ENCODE data around the gene EFCAB9.
A peak's percentile ranks its signal among the peaks of the same experiment; 100 is the strongest.

Gene EFCAB9

GRCh38 chr5:172166030-172166826, 27.7 kb upstream of the EFCAB9 start:
- DNase-seq (ENCODE audit: low read depth): no peak

GRCh38 chr5:172167895-172168294, 26.1 kb upstream of the EFCAB9 start:
- no peak for DNase-seq (ENCODE audit: low read depth)

GRCh38 chr5:172168311-172168710, 25.7 kb upstream of the EFCAB9 start:
- DNase-seq (ENCODE audit: low read depth): no peak

- DNase-seq (ENCODE audit: low read depth): no peak
Observed at GRCh38 chr5:172169216-172169615, 24.8 kb upstream of the EFCAB9 start.

- DNase-seq (ENCODE audit: low read depth): no peak
Observed at GRCh38 chr5:172170251-172170701, 23.7 kb upstream of the EFCAB9 start.

GRCh38 chr5:172171118-172171517, 22.9 kb upstream of the EFCAB9 start:
- no peak for DNase-seq (ENCODE audit: low read depth)

GRCh38 chr5:172172912-172173563, 20.9 kb upstream of the EFCAB9 start:
- no peak for DNase-seq (ENCODE audit: low read depth)

GRCh38 chr5:172173564-172174153, 20.3 kb upstream of the EFCAB9 start:
- no peak for DNase-seq (ENCODE audit: low read depth)

- peak; percentile 90 for DNase-seq (ENCODE audit: low read depth)
Observed at GRCh38 chr5:172175263-172175719, 18.7 kb upstream of the EFCAB9 start.

- no peak for DNase-seq (ENCODE audit: low read depth)
Observed at GRCh38 chr5:172177176-172177575, 16.8 kb upstream of the EFCAB9 start.

- no peak for DNase-seq (ENCODE audit: low read depth)
Observed at GRCh38 chr5:172178301-172178987, 15.5 kb upstream of the EFCAB9 start.

- DNase-seq (ENCODE audit: low read depth): no peak
Observed at GRCh38 chr5:172178991-172179989, 14.7 kb upstream of the EFCAB9 start.

- no peak for DNase-seq (ENCODE audit: low read depth)
Observed at GRCh38 chr5:172180936-172181335, 13.0 kb upstream of the EFCAB9 start.

- no peak for DNase-seq (ENCODE audit: low read depth)
Observed at GRCh38 chr5:172182291-172182690, 11.7 kb upstream of the EFCAB9 start.

- no peak for DNase-seq (ENCODE audit: low read depth)
Observed at GRCh38 chr5:172183881-172184280, 10.1 kb upstream of the EFCAB9 start.

GRCh38 chr5:172185096-172185461, 8.9 kb upstream of the EFCAB9 start:
- no peak for DNase-seq (ENCODE audit: low read depth)

- no peak for DNase-seq (ENCODE audit: low read depth)
Observed at GRCh38 chr5:172186114-172186695, 7.8 kb upstream of the EFCAB9 start.

GRCh38 chr5:172187118-172188032, 6.6 kb upstream of the EFCAB9 start:
- DNase-seq (ENCODE audit: low read depth): peak; percentile 56

- peak; percentile 85 for DNase-seq (ENCODE audit: low read depth)
Observed at GRCh38 chr5:172188033-172188892, 5.7 kb upstream of the EFCAB9 start, which contains the start of gene STK10. TSS of gene STK10 (minus strand) at chr5:172188224. CDS start at chr5:172188042, 182 bp downstream.

All from activated gamma-delta T cell treated with anti-CD3 and anti-CD28 coated beads, Interleukin-2, amount 50 U/mL, for 16 hours (primary cell).